NCI-H187 (cell line): ENCODE data around the gene ADAMTS14.

Experiments
- DNase-seq, 2 experiments: peaks; one replicate each; lab custom pipeline; 2025; lab: John Stamatoyannopoulos, UW

The ADAMTS14 gene

DNA sequence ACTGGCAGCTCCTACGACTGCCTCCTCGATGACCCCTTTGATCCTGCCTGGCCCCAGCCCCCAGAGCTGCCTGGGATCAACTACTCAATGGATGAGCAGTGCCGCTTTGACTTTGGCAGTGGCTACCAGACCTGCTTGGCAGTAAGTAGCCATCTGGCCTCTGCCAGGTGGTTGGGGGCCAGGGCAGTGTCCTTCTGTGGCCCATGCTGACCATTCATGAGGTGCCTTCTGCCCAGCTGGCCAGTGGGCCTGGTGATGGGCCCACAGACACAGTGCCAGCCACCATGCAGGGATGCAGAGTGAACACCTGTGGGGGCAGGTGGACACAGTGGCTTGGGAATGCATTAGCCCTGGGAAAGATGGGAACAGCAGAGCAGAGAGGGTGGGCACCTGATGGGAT is 62.9 kb downstream of the ADAMTS14 start:
- no peak for DNase-seq

DNA sequence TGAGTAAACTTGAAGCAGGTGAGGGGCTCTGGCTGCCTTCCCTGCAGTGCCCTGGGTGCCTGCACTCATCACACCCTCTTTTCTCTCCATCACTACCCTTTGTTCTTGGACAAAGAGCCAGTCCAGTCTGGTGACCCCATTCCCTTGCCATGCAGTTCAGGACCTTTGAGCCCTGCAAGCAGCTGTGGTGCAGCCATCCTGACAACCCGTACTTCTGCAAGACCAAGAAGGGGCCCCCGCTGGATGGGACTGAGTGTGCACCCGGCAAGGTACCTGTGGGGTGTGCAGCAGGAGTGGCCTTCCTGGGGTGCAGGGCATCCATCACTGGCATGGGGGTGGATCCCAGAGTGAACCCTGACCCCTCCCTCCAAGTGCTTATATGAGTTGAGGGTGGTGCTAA is 64.2 kb downstream of the ADAMTS14 start:
- no peak for DNase-seq

DNA sequence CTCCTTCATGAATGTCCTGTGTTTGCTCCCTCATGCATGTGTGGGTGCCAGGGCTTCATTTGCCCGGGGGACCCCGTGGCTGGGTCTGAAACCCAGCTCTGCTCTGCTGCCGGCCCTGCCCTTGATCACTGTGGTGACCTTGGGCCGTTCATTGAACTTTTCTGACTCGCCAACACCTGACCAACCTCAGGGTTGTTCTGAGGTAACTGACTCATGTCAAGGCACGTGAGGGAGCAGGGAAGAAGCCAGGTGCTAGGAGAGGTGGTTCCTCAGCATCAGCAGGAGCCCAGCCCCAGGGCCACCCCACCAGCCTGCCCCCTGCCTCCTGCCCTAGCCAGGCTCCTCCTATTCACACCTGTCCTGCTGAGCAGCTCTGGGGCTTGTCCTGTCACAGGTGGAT is 64.9 kb downstream of the ADAMTS14 start:
- no peak for DNase-seq

DNA sequence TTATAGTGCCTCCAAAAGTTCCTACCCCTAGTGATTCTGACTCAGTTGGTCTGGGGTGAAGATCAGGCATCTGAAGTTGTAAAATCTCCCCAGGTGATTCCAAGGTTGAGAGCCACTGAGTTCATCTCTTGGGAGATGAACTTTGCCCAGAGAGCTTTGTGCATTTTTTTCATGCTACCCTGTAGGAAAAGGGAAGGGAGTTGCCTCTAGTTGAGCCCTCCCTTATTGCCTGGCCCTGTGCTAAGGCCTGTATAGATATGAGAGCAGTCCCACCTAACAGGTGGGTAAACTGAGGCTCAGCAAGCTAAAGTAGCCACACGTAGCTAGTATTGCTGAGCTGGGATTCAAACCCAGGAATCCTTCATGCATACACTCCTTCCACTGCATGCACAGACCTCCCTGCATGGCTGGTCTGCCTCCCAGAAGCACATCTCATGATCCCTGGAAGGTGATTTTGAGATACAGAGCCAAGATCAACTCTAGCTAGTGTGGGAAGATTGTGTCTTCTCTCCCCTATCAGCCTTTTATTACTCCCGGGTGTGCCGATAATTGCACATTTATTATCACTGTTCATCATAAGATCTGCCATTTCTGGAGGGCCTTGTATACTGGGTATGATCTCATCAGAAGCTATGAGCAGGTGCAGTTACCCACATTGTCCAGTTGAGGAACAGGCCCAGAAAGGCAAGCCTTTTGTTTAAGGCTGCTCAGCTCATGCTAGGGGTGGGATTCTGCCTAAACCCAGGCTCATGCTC is 65.9 kb downstream of the ADAMTS14 start:
- DNase-seq, result no peak

DNA sequence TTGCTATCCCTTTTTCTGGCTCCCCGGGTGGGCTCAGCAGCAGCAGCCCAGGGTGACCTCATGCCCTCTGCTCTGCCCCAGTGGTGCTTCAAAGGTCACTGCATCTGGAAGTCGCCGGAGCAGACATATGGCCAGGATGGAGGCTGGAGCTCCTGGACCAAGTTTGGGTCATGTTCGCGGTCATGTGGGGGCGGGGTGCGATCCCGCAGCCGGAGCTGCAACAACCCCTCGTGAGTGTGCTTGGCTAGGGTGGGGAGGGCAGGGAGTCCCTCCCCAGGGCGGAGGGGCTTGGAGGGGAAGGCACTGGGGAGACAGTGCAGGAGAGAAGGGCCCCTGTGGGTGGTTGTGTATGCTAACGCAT is 66.4 kb downstream of the ADAMTS14 start:
- DNase-seq, result no peak

GRCh38 chr10:70740406-70741288 is 68.3 kb downstream of the ADAMTS14 start:
- no peak for DNase-seq

- no peak for DNase-seq
Measured at GRCh38 chr10:70742537-70743429, 70.5 kb downstream of the ADAMTS14 start.

DNA sequence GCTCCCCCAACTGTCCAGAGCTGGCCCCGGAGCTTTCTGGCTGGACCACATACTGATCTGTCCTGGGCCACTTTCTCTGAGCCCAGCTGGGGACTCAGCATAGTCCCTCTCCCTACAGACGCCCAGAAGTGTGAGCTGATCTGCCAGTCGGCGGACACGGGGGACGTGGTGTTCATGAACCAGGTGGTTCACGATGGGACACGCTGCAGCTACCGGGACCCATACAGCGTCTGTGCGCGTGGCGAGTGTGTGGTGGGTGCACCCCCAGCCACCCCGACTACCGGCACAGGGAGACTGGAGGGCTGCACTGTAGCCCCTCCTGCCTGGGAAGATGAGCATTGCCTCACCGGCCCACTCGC is 71.1 kb downstream of the ADAMTS14 start:
- no peak for DNase-seq

DNA sequence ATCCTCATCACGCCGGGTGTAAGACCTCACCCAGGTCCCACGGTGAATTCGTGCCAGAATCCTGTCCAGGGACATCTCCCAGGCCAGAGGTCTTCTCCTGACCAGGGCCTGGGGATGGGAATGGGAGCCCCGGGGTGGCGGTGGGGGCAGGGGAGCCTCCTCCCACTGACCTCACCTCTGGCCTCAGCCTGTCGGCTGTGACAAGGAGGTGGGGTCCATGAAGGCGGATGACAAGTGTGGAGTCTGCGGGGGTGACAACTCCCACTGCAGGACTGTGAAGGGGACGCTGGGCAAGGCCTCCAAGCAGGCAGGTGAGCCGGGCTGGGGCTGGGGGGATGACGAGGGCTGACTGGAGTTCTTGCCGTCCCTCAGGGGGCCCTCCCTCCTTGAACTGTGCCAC is 71.6 kb downstream of the ADAMTS14 start:
- DNase-seq, result no peak

GRCh38 chr10:70744617-70745143 is 72.4 kb downstream of the ADAMTS14 start:
- no peak for DNase-seq

GRCh38 chr10:70745555-70745954 is 73.2 kb downstream of the ADAMTS14 start:
- DNase-seq, result no peak

DNA sequence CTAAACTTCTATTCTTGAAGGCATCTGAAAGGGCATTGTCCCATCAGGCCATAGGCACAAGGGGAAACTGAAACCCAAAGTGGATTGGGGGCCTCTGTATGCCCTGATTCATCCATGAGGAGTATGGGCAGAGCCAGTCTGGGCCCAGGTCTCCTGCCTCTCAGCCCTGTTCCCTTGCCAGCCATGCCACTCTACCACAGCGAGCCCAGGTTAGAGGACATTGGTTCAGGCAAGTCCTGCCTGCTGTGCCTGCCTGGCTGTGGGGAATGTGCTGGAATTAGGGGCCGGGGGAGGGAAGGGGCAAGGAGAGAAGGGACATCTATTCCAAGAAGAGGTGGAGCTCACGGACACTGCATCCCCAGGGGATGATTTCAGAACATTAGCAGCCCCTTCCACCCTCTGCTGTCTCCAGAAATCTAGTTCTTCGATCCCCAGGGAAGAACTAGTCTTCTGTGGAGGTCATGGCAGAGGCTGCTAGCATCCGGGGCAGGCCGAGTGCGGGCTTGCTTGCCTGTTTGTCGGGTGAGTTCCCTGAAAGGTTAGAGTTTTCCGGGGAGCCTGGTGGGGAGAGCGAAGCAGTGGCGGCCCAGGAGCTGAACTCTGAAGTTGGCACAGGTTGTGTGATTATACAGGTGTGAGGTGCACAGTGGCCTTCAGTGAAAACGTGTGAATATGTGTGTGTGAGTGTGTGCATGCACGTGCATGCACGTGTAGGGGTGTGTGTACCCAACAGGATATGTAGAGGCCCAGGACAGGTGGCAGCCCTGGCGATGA is 75.1 kb downstream of the ADAMTS14 start:
- no peak for DNase-seq

- DNase-seq, result no peak
Measured at GRCh38 chr10:70748305-70748704, 76.0 kb downstream of the ADAMTS14 start.

DNA sequence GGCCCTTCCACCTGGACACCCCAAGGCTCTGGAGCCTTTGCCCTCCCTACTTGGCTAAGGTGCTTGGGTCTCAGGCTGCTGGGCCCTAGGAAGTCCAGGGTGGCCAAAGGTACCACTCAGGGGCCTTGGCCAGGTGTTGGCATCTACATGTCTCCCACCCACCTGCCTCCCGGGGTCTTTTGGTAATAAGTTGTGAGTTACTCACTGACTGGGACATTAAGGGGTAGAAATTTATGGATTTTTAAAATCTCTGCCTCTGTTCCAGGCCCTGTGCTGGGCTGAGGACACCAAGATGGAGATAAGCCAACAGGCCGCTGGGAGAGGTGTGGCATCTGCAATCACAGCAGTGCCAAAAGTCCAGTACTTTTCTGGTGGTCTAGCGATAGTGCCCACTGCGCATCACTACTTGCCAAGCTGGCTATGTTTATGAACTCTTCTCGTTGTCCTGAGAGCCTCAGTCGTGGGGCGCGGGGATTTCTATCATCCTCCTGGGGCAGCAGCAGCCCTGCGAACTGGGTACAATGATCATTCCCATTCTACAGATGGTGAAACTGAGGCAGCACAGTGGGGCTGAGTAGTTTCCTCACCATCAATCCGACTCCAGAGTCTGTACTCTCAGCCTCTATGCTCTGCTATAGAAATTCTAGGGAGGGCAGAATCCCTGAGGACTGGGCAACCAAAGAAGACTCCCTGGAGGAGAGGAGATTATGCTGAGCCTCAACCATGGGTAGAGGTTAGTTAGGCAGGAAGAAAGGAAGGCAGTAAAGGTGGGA is 76.7 kb downstream of the ADAMTS14 start:
- no peak for DNase-seq

- DNase-seq, result no peak
Measured at GRCh38 chr10:70749756-70750155, 77.5 kb downstream of the ADAMTS14 start.

DNA sequence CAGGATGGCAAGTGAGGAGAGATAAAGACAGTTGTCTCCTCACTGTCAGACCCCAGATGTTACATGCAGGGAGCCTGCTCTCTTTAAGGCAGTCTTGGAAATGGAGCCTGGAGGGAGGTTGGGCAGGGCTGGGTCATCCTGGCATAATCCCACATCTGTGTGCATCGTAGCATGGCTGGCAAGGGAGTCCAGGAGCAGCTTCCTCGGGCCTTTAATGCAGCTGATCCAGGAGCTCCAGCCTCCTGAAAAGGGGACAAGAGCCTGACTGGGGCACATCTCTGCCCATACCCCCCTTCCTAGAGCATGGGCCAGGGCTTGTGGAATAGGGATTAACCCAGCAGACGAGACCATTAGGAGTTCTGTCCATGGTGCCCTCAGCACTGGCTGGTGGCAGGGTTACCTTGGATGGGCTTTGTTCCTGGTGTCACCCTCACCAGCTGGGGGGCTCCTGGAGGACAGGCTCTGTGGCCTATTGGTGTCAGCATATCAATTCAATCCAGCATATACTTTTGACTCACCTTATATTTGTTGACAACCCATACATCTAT is 77.9 kb downstream of the ADAMTS14 start:
- DNase-seq, result no peak

GRCh38 chr10:70751356-70751755 is 79.0 kb downstream of the ADAMTS14 start:
- DNase-seq, result no peak

- DNase-seq, result no peak
Measured at GRCh38 chr10:70751991-70752390, 79.7 kb downstream of the ADAMTS14 start.

GRCh38 chr10:70752571-70752970 is 80.3 kb downstream of the ADAMTS14 start:
- DNase-seq, result no peak

GRCh38 chr10:70753026-70753663 is 80.8 kb downstream of the ADAMTS14 start:
- no peak for DNase-seq
